Effector CD4-positive, alpha-beta T cell (primary cell): Measurements from ENCODE around the gene LAGE3.

Experiments used
- DNase-seq: peaks from one replicate; pipeline ENCODE4 v3.0.0-alpha.2; 2020

The LAGE3 gene

GRCh38 chrX:154432210-154432609 lies 46.9 kb downstream of the LAGE3 start:
- DNase-seq = no peak

- DNase-seq = no peak
Observed at GRCh38 chrX:154431341-154431740, 47.7 kb downstream of the LAGE3 start.

GRCh38 chrX:154430916-154431315 lies 48.2 kb downstream of the LAGE3 start:
- DNase-seq = no peak

- DNase-seq = no peak
Observed at GRCh38 chrX:154430479-154430878, 48.6 kb downstream of the LAGE3 start.

GRCh38 chrX:154429711-154430110 lies 49.4 kb downstream of the LAGE3 start:
- DNase-seq = no peak

GRCh38 chrX:154428176-154429171 lies 50.6 kb downstream of the LAGE3 start, which contains the start of gene ATP6AP1:
Gene ATP6AP1, plus strand, starts transcription at chrX:154428677. Its CDS starts 16 bp downstream, at chrX:154428693.
- DNase-seq = peak; percentile 79
